Measurements from ENCODE around the gene OTOG.

The OTOG gene

DNA sequence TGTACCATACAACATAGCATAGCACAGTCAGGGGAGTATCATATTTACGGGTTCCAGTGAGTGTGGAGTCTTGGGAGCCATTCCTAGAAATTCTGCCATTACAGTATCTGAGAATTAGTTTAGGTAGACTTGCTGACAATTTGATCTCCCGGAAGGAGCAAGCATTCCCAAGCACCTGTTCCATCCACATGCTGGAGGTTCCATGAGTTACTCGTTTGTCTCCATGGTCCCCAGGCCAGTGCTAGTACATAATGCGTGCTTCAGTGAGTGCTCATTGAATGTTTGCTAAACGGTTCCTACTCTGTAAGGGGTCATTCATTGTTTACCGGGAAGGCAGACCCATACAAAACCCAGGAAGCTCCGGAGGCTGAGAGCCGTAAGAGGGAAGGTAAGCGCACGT, 144.9 kb downstream of the OTOG start:
- no peak overlapping the region for H3K4me3 ChIP-seq (ENCODE audit: low read depth, low read length)
- no peaks in the 10 kb centered on the region for H3K9me3 ChIP-seq (ENCODE audit: control insufficient read depth, insufficient read depth, low read depth, low read length)
- no peaks in the 10 kb centered on the region for H3K36me3 ChIP-seq (ENCODE audit: control insufficient read depth in 2 of 2, insufficient read depth in 1 of 2, low read length in 2 of 2)
- POLR2A ChIA-PET, result no interaction called here
- CTCF ChIA-PET, result interaction anchor here (0.8 kb wide), 1 partner anchor 39 kb away, joined by 3 read pairs; no protein-coding TSS in a partner anchor
- TF ChIP-seq BCL11A (tag by site-specific recombination; IDR thresholded peaks at IDR 0.05; ENCODE audit: low read depth) (no peak), ZNF843 (tag by site-specific recombination; IDR thresholded peaks at IDR 0.05) (no peak)
- H3K27ac ChIP-seq (ENCODE audit: extremely low read depth, low read depth, low read length), result no peak overlapping the region
- H3K4me1 ChIP-seq (ENCODE audit: control insufficient read depth, insufficient read depth, low read length), result no peaks in the 10 kb centered on the region

DNA sequence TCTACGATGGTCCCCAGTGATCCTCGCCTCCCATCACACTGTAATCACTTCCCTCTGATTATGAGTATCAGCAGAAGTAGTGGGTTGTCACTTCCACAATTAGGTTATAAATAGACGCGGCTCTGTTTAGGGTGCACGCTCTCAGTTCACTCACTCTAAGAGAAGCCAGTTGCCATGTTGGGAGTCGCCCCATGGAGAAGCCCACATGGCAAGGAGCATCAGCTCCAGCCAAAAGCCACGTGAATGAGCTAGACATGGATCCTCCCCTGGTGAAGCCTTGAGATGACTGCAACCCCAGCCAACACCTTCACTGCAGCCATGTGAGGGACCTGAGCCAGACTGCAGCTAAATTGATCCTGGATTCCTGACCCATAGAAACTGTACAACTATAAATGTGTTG, 145.9 kb downstream of the OTOG start:
- CTCF ChIA-PET, result interaction anchor here (0.7 kb wide), 1 partner anchor 29 kb away, joined by 3 read pairs; no protein-coding TSS in a partner anchor
- H3K4me1 ChIP-seq (ENCODE audit: control insufficient read depth, insufficient read depth, low read length), result no peaks in the 10 kb centered on the region
- H3K4me3 ChIP-seq (ENCODE audit: low read depth, low read length), result no peak overlapping the region
- H3K27ac ChIP-seq (ENCODE audit: extremely low read depth, low read depth, low read length), result no peak overlapping the region
- H3K9me3 ChIP-seq (ENCODE audit: control insufficient read depth, insufficient read depth, low read depth, low read length), result no peaks in the 10 kb centered on the region
- no peaks in the 10 kb centered on the region for H3K36me3 ChIP-seq (ENCODE audit: control insufficient read depth in 2 of 2, insufficient read depth in 1 of 2, low read length in 2 of 2)
- POLR2A ChIA-PET, result interaction anchor here (0.8 kb wide), 1 partner anchor 449 kb away, joined by 3 read pairs; no protein-coding TSS in a partner anchor
- no peak for TF ChIP-seq ZNF23 (tag by site-specific recombination; IDR thresholded peaks at IDR 0.05; ENCODE audit: borderline replicate concordance)

GRCh38 chr11:17693531-17693930, 146.5 kb downstream of the OTOG start:
- no peak overlapping the region for H3K4me3 ChIP-seq (ENCODE audit: low read depth, low read length)
- no peak overlapping the region for H3K27ac ChIP-seq (ENCODE audit: extremely low read depth, low read depth, low read length)
- no peaks in the 10 kb centered on the region for H3K4me1 ChIP-seq (ENCODE audit: control insufficient read depth, insufficient read depth, low read length)
- ChIA-PET CTCF (interaction anchor here (0.7 kb wide), 2 partner anchors 29 to 761 kb away, joined by 3 read pairs; no protein-coding TSS in a partner anchor), POLR2A (interaction anchor here (0.8 kb wide), 1 partner anchor 450 kb away, joined by 3 read pairs; no protein-coding TSS in a partner anchor)
- TF ChIP-seq, protein P1, sequence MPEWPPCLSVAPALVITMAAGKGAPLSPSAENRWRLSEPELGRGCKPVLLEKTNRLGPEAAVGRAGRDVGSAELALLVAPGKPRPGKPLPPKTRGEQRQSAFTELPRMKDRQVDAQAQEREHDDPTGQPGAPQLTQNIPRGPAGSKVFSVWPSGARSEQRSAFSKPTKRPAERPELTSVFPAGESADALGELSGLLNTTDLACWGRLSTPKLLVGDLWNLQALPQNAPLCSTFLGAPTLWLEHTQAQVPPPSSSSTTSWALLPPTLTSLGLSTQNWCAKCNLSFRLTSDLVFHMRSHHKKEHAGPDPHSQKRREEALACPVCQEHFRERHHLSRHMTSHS (tag by site-specific recombination; IDR thresholded peaks at IDR 0.05), result no peak
- TF ChIP-seq HOXA7 (CRISPR knock-in tag; IDR thresholded peaks at IDR 0.05; ENCODE audit: borderline replicate concordance), result no peak
- no peak for TF ChIP-seq OVOL3 (tag by site-specific recombination; IDR thresholded peaks at IDR 0.05)
- TF ChIP-seq, protein P2, sequence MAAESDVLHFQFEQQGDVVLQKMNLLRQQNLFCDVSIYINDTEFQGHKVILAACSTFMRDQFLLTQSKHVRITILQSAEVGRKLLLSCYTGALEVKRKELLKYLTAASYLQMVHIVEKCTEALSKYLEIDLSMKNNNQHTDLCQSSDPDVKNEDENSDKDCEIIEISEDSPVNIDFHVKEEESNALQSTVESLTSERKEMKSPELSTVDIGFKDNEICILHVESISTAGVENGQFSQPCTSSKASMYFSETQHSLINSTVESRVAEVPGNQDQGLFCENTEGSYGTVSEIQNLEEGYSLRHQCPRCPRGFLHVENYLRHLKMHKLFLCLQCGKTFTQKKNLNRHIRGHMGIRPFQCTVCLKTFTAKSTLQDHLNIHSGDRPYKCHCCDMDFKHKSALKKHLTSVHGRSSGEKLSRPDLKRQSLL (tag by site-specific recombination; IDR thresholded peaks at IDR 0.05), result no peak
- TF ChIP-seq ZNF366 (tag by site-specific recombination; conservative IDR thresholded peaks at IDR 0.05), result no peak
- TF ChIP-seq, protein P3, sequence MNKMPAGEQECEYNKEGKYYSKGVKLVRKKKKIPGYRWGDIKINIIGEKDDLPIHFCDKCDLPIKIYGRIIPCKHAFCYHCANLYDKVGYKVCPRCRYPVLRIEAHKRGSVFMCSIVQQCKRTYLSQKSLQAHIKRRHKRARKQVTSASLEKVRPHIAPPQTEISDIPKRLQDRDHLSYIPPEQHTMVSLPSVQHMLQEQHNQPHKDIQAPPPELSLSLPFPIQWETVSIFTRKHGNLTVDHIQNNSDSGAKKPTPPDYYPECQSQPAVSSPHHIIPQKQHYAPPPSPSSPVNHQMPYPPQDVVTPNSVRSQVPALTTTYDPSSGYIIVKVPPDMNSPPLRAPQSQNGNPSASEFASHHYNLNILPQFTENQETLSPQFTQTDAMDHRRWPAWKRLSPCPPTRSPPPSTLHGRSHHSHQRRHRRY (tag by site-specific recombination; IDR thresholded peaks at IDR 0.05), result no peak
- TF ChIP-seq ZNF155 (tag by site-specific recombination; IDR thresholded peaks at IDR 0.05), result no peak
- no peak for TF ChIP-seq MEIS1 (CRISPR knock-in tag; IDR thresholded peaks at IDR 0.05; ENCODE audit: borderline replicate concordance)
- no peak for TF ChIP-seq ZNF202 (tag by site-specific recombination; IDR thresholded peaks at IDR 0.05; ENCODE audit: borderline replicate concordance)
- no peak for TF ChIP-seq ZNF10 (tag by site-specific recombination; IDR thresholded peaks at IDR 0.05)
- no peak for TF ChIP-seq FEZF1 (tag by site-specific recombination; IDR thresholded peaks at IDR 0.05)
- TF ChIP-seq TSHZ1 (tag by site-specific recombination; IDR thresholded peaks at IDR 0.05; ENCODE audit: borderline replicate concordance), result no peak
- no peak for TF ChIP-seq ZNF416 (tag by site-specific recombination; IDR thresholded peaks at IDR 0.05)
- TF ChIP-seq ZEB2 (tag by site-specific recombination; IDR thresholded peaks at IDR 0.05), result no peak
- no peak for TF ChIP-seq ZNF596 (tag by site-specific recombination; IDR thresholded peaks at IDR 0.05)
- no peak for TF ChIP-seq RBAK (tag by site-specific recombination; IDR thresholded peaks at IDR 0.05)
- H3K9me3 ChIP-seq (ENCODE audit: control insufficient read depth, insufficient read depth, low read depth, low read length), result no peaks in the 10 kb centered on the region
- H3K36me3 ChIP-seq (ENCODE audit: control insufficient read depth in 2 of 2, insufficient read depth in 1 of 2, low read length in 2 of 2), result no peaks in the 10 kb centered on the region

Measured in HEK293 (cell line).